Posterior cingulate gyrus (tissue), 11 donors: ENCODE measurements around the gene CRACDL.

ENCODE experiments used
- DNase-seq, 10 donors: peaks; one replicate each; pipeline versions ENCODE4 v3.0.0 to v3.0.0-alpha.2; 2020 to 2021; ENCODE audit warnings: mixed read lengths in 3 of 10
- intact Hi-C: fragments of 100-400 bp; cut with DNase I; formaldehyde crosslinking; loops from one replicate; pipeline ENCODE4 v1.15.1; 2023

Gene CRACDL

GRCh38 chr2:98926601-98927000, 9.4 kb downstream of the CRACDL start:
- intact Hi-C loops = no loop called here
- peak in 1 of 10 donors; percentile 26 for DNase-seq

GRCh38 chr2:98924910-98925309, 11.1 kb downstream of the CRACDL start:
- DNase-seq = peak in 1 of 10 donors; percentile 59
- intact Hi-C loops = no loop called here

GRCh38 chr2:98924038-98924830, 11.8 kb downstream of the CRACDL start:
- intact Hi-C loops = no loop called here
- peak in 1 of 10 donors; percentile 54 for DNase-seq

GRCh38 chr2:98923244-98923940, 12.6 kb downstream of the CRACDL start:
- DNase-seq = no peak
- intact Hi-C loops = no loop called here

- intact Hi-C loops = no loop called here
- DNase-seq = peak in 1 of 10 donors; percentile 43
Observed at GRCh38 chr2:98921062-98921461, 15.0 kb downstream of the CRACDL start.

- peak in 5 of 10 donors; percentile 40 to 89 (median 83) for DNase-seq
- intact Hi-C loops = no loop called here
Observed at GRCh38 chr2:98917031-98917471, 19.0 kb downstream of the CRACDL start.

- intact Hi-C loops = no loop called here
- DNase-seq = peak in 2 of 10 donors; percentile 18 to 46
Observed at GRCh38 chr2:98915751-98916358, 20.2 kb downstream of the CRACDL start.

- DNase-seq = peak in 2 of 10 donors; percentile 21 to 79
- intact Hi-C loops = no loop called here
Observed at GRCh38 chr2:98914713-98915580, 21.1 kb downstream of the CRACDL start.

- intact Hi-C loops = no loop called here
- DNase-seq = peak in 4 of 10 donors; percentile 11 to 77 (median 72)
Observed at GRCh38 chr2:98913916-98914712, 21.9 kb downstream of the CRACDL start.

- intact Hi-C loops = no loop called here
- DNase-seq = peak in 4 of 10 donors; percentile 13 to 81 (median 60)
Observed at GRCh38 chr2:98912957-98913915, 22.8 kb downstream of the CRACDL start.

- peak; percentile 52 to 97 (median 80) for DNase-seq
- intact Hi-C loops = no loop called here
Observed at GRCh38 chr2:98912221-98912851, 23.7 kb downstream of the CRACDL start.

- intact Hi-C loops = no loop called here
- peak in 3 of 10 donors; percentile 13 to 76 (median 69) for DNase-seq
Observed at GRCh38 chr2:98911376-98912154, 24.5 kb downstream of the CRACDL start.

- peak in 2 of 10 donors; percentile 10 to 71 for DNase-seq
- intact Hi-C loops = no loop called here
Observed at GRCh38 chr2:98911126-98911375, 25.0 kb downstream of the CRACDL start.

- DNase-seq = peak in 3 of 10 donors; percentile 11 to 46 (median 39)
- intact Hi-C loops = no loop called here
Observed at GRCh38 chr2:98910349-98911125, 25.5 kb downstream of the CRACDL start.

- peak in 4 of 10 donors; percentile 18 to 81 (median 75) for DNase-seq
- intact Hi-C loops = no loop called here
Observed at GRCh38 chr2:98909317-98910211, 26.5 kb downstream of the CRACDL start.
